ENCODE data around the gene MOB3A.

DNA sequence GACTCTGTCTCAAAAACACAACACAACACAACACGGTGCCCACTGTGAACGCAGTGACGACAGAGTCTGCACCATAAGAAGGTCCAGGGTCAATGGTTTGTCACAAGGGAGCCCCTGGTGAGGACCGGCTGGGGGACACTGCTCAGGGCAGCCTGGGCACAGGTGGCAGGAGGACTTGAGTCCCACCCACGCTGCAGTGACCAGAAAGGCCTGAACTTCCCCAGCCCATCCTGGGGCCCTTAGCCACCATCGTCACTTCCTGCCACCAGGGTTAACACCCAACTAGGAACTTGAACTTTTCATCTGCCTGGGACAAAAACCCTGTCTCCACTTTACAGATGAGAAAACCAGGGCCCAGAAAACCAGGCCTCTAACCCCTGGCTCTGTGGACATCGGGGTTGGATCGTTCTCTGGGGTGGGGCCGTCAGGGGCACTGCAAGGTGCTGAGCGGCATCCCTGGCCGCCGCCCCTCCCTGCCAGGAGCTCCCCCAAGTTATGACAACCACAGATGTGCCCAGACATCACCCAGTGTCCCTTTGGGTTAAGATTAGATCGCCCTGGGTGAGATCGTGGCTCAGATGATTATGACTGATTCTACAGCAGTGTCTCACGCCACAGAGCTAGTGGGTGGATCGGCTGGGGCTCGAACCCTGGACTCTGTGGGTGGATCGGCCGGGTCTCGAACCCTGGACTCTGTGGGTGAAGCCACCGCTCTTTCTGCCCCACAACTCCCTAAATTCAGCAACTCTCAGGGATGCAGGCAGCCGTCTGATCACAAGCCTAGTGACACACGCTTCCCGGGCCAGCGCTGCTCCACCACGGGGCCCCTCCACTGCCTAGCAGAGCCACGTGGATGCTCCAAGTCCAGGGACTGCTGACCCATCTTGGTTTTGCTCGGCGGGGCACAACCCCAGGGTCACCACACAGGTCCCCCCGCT is 14.0 kb downstream of the MOB3A start:
- TF ChIP-seq EZH2phosphoT487 (IDR thresholded peaks at IDR 0.05; ENCODE audit: insufficient read depth, low read depth) (no peak), EZH2 (IDR thresholded peaks at IDR 0.05; ENCODE audit: insufficient read depth, poor library complexity, severe bottlenecking) (no peak)
